ENCODE measurements around the gene GLYATL1. TPM values are rescaled to one million over a fixed set of nuclear protein-coding genes. Genes with fewer than 3 reads are reported as not detected.

The GLYATL1 gene
- total and polyA plus RNA-seq, 2 of the 13 experiments (the other 11 are each of a cell fraction or from before 2014, with no cell fraction given) = 0.17 TPM; not detected in 1

DNA sequence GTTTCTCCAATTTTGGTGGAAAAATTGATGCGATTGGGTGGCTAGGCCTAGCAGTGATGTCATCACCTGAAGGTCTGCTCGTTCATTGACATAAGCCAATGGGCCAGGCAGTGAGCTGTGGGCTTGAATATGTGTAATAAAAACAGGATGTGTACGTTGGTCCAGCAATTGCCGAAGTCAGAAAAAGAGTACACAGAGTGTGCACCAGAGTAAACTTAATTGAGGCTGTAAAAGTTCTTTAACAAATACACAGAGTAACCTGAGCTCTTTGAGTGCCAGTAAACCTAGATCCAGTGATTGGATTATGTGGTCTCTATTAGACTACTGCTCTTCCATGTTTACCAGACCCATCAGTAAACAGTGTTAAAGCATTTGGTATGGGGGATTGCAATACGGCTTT, 13.0 kb upstream of the GLYATL1 start (continued):
- TF ChIP-seq SALL1 (CRISPR knock-in tag; IDR thresholded peaks at IDR 0.05) = peak; percentile 24; the same call in 1 of the 2 replicates
- TF ChIP-seq ZNF530 (CRISPR knock-in tag; IDR thresholded peaks at IDR 0.05; ENCODE audit: low read depth) = no peak
- TF ChIP-seq ZNF468 (CRISPR knock-in tag; IDR thresholded peaks at IDR 0.05) = no peak
- peak; percentile 99 for TF ChIP-seq ZNF609 (CRISPR knock-in tag; IDR thresholded peaks at IDR 0.05; ENCODE audit: borderline replicate concordance)
- TF ChIP-seq ZNF83 (CRISPR knock-in tag; IDR thresholded peaks at IDR 0.05; ENCODE audit: borderline replicate concordance) = no peak
- no peak for TF ChIP-seq ERF (CRISPR knock-in tag; IDR thresholded peaks at IDR 0.05)
- TF ChIP-seq SSRP1 (CRISPR knock-in tag; IDR thresholded peaks at IDR 0.05) = no peak
- no peak for TF ChIP-seq ZNF317 (CRISPR knock-in tag; IDR thresholded peaks at IDR 0.05)
- no peak for TF ChIP-seq MEF2D (CRISPR knock-in tag; IDR thresholded peaks at IDR 0.05)
- no peak for TF ChIP-seq NFATC3 (CRISPR knock-in tag; IDR thresholded peaks at IDR 0.05)
- no peak for TF ChIP-seq ATF7-NPFF (CRISPR knock-in tag; IDR thresholded peaks at IDR 0.05; ENCODE audit: low read depth)
- TF ChIP-seq TBX3 (IDR thresholded peaks at IDR 0.05; ENCODE audit: borderline replicate concordance) = peak; percentile 99
- no peak for TF ChIP-seq ZNF432 (CRISPR knock-in tag; IDR thresholded peaks at IDR 0.05; ENCODE audit: borderline replicate concordance)
- TF ChIP-seq TBX2 (CRISPR knock-in tag; IDR thresholded peaks at IDR 0.05; ENCODE audit: borderline replicate concordance) = peak; percentile 56; the same call in 1 of the 2 replicates
- TF ChIP-seq TAF1 (CRISPR knock-in tag; IDR thresholded peaks at IDR 0.05) = no peak
- TF ChIP-seq ZNF713 (CRISPR knock-in tag; IDR thresholded peaks at IDR 0.05) = no peak
- no peak for TF ChIP-seq CHD2 (IDR thresholded peaks at IDR 0.05; ENCODE audit: low read depth, low read length)
- peak; percentile 54; the same call in 1 of the 2 replicates for TF ChIP-seq ZNF878 (CRISPR knock-in tag; IDR thresholded peaks at IDR 0.05)
- TF ChIP-seq ZBTB7A (CRISPR knock-in tag; IDR thresholded peaks at IDR 0.05) = no peak
- TF ChIP-seq HMGA1 (CRISPR knock-in tag; conservative IDR thresholded peaks at IDR 0.05) = no peak
- no peak for TF ChIP-seq HES4 (CRISPR knock-in tag; IDR thresholded peaks at IDR 0.05; ENCODE audit: borderline replicate concordance)
- TF ChIP-seq NCOA5 (CRISPR knock-in tag; IDR thresholded peaks at IDR 0.05) = no peak
